CD4-positive, alpha-beta T cell treated with Interleukin-1 beta for 1 hour (primary cell): Measurements from ENCODE around the gene ZNF185.
A peak's percentile ranks its signal among the peaks of the same experiment; 100 is the strongest.

Experiments
- DNase-seq, 2 donors: peaks; one replicate each; pipeline ENCODE4 v3.0.0-alpha.2; 2020 to 2022

Gene ZNF185

GRCh38 chrX:152917656-152918579 is 20.1 kb downstream of the ZNF185 start:
- DNase-seq = no peak

GRCh38 chrX:152918707-152919106 is 20.8 kb downstream of the ZNF185 start:
- no peak for DNase-seq

- no peak for DNase-seq
Measured at GRCh38 chrX:152923599-152923998, 25.7 kb downstream of the ZNF185 start.

GRCh38 chrX:152925835-152926234 is 28.0 kb downstream of the ZNF185 start:
- no peak for DNase-seq

- peak; percentile 27 to 39 for DNase-seq
Measured at GRCh38 chrX:152926279-152926678, 28.4 kb downstream of the ZNF185 start.

- DNase-seq = no peak
Measured at GRCh38 chrX:152926923-152927322, 29.1 kb downstream of the ZNF185 start.

GRCh38 chrX:152927858-152928760 is 30.2 kb downstream of the ZNF185 start:
- DNase-seq = no peak

- DNase-seq = no peak
Measured at GRCh38 chrX:152928761-152929400, 31.0 kb downstream of the ZNF185 start.

- no peak for DNase-seq
Measured at GRCh38 chrX:152929898-152930297, 32.0 kb downstream of the ZNF185 start.

- no peak for DNase-seq
Measured at GRCh38 chrX:152930516-152930915, 32.6 kb downstream of the ZNF185 start.

GRCh38 chrX:152932144-152932543 is 34.3 kb downstream of the ZNF185 start:
- DNase-seq = no peak

GRCh38 chrX:152932598-152933175 is 34.8 kb downstream of the ZNF185 start:
- DNase-seq = no peak

GRCh38 chrX:152936306-152936705 is 38.4 kb downstream of the ZNF185 start:
- no peak for DNase-seq

GRCh38 chrX:152937236-152937635 is 39.4 kb downstream of the ZNF185 start:
- no peak for DNase-seq

- peak; percentile 93 to 94 for DNase-seq
Measured at GRCh38 chrX:152941328-152942076, 43.6 kb downstream of the ZNF185 start.

GRCh38 chrX:152942077-152942442 is 44.2 kb downstream of the ZNF185 start:
- no peak for DNase-seq

GRCh38 chrX:152943826-152944225 is 46.0 kb downstream of the ZNF185 start:
- DNase-seq = no peak

GRCh38 chrX:152945021-152945979 is 47.4 kb downstream of the ZNF185 start:
- DNase-seq = no peak

GRCh38 chrX:152946681-152947080 is 48.8 kb downstream of the ZNF185 start:
- no peak for DNase-seq
